ENCODE data around the gene CNIH3. TPM values are rescaled to one million over a fixed set of nuclear protein-coding genes. Genes with fewer than 3 reads are reported as not detected.

CNIH3 gene
- total and polyA plus RNA-seq, 2 donors (not counting 1 experiment from before 2014, with no cell fraction given), result 3.7 to 28.1 TPM

DNA sequence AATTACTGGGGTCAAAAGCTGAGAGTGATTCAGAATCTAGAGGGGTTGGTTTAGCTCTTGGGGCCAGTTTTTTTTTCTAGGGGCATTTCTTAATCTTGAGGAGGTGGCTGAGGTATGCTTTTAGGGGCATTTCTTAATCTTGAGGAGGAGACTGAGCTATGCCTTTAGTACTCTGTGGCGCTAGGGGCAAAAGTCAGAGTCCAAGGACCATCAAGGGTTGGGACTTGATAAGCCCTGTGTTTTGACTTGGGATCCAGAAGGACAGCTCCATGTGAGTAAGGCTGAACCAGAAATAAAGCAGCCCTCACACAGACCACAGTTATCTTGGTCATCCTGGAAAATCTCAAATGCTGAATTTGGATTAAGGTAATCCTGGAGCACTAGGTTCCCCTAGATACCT lies 3.9 kb upstream of the CNIH3 start:
- Histone ChIP-seq H3K4me3 (replicated peaks in 1 of 4; ENCODE audit: control extremely low read depth in 1 of 4, insufficient read depth in 1 of 4, low read depth in 3 of 4, low read length in 4 of 4) (no peak overlapping the region), H3K79me2 (ENCODE audit: control insufficient read depth, insufficient read depth, low read length) (peaks cover 9% of the 10 kb centered on the region), H3K9ac (ENCODE audit: insufficient read depth, low read length) (no peak overlapping the region), H4K20me1 (ENCODE audit: control insufficient read depth, extremely low read depth, insufficient read depth, low read length) (no peaks in the 10 kb centered on the region), H3K4me1 (ENCODE audit: control insufficient read depth, extremely low read depth, insufficient read depth, low read length) (no peaks in the 10 kb centered on the region), H3K9me3 (ENCODE audit: control insufficient read depth, insufficient read depth, low read depth, low read length) (no peaks in the 10 kb centered on the region), H3K4me2 (ENCODE audit: extremely low read depth, insufficient read depth, low read length) (no peak overlapping the region), H3K27me3 (ENCODE audit: control insufficient read depth, insufficient read depth, low read length) (no peaks in the 10 kb centered on the region), H3K36me3 (ENCODE audit: control insufficient read depth, insufficient read depth, low read length) (no peaks in the 10 kb centered on the region), H3K27ac (ENCODE audit: insufficient read depth, low read length) (no peak overlapping the region), H2AFZ (ENCODE audit: low read length) (no peak overlapping the region)
- no peak for TF ChIP-seq EZH2 (IDR thresholded peaks at IDR 0.05; ENCODE audit: low read length, missing control alignments)
- TF ChIP-seq, protein P1, sequence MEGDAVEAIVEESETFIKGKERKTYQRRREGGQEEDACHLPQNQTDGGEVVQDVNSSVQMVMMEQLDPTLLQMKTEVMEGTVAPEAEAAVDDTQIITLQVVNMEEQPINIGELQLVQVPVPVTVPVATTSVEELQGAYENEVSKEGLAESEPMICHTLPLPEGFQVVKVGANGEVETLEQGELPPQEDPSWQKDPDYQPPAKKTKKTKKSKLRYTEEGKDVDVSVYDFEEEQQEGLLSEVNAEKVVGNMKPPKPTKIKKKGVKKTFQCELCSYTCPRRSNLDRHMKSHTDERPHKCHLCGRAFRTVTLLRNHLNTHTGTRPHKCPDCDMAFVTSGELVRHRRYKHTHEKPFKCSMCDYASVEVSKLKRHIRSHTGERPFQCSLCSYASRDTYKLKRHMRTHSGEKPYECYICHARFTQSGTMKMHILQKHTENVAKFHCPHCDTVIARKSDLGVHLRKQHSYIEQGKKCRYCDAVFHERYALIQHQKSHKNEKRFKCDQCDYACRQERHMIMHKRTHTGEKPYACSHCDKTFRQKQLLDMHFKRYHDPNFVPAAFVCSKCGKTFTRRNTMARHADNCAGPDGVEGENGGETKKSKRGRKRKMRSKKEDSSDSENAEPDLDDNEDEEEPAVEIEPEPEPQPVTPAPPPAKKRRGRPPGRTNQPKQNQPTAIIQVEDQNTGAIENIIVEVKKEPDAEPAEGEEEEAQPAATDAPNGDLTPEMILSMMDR (conservative IDR thresholded peaks at IDR 0.05 in 1 of 2, IDR thresholded peaks at IDR 0.05 in 1 of 2; ENCODE audit: low read depth in 1 of 2, low read length in 2 of 2), result no peak
- DNase-seq (ENCODE audit: low read depth in 2 of 2), result no peak

DNA sequence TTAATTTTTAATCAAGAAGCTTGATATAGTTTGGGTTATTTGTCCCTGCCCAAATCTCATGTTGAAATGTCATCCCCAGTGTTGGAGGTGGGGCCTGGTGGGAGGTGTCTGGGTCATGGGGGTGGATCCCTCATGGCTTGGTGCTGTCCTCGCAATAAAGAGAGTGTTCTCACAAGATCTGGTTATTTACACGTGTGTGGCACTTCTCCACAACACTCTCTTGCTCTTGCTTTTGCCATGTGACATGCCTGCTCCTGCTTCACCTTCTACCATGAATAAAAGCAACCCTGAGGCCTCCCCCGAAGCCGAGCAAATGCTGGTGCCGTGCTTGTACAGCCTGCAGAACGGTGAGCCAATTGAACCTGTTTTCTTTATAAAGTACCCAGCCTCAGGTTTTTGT lies 2.6 kb upstream of the CNIH3 start:
- H3K9ac ChIP-seq (ENCODE audit: insufficient read depth, low read length), result no peak overlapping the region
- no peaks in the 10 kb centered on the region for H4K20me1 ChIP-seq (ENCODE audit: control insufficient read depth, extremely low read depth, insufficient read depth, low read length)

DNA sequence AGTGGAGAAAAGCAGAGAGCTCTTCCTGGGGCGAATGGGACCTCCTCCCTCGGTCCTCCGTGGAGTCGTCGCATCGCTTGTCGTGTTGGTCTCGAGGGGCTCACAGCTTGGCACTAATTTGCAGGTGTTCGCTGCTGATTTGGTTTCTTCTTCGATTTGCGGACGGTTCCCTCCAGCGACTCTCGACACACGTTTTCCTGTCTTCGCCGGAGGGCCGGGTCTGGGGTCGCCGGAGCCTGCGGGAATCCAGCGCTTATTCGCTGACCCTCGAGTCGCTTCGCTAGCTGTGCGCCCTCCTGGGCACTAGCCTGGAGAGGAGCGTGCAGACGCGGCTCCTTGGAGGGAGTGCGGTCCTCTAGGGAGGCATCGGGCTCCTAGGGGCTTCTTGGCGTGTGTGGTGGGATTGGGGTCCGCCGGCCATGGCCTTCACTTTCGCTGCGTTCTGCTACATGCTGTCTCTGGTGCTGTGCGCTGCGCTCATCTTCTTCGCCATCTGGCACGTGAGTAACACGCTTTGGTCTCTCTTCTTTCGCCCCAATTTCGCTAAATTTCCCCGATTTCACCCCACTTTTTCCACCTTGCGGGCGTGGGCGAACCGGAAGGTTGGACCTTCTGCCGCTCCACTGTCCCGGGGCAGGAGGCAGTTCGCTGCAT lies 766 bp downstream of the CNIH3 start:
- Histone ChIP-seq H3K4me1 (ENCODE audit: control insufficient read depth, extremely low read depth, insufficient read depth, low read length) (peaks cover 3% of the 10 kb centered on the region), H3K9ac (ENCODE audit: insufficient read depth, low read length) (peak overlapping the region; percentile 50), H3K36me3 (ENCODE audit: control insufficient read depth, insufficient read depth, low read length) (no peaks in the 10 kb centered on the region), H3K27ac (ENCODE audit: insufficient read depth, low read length) (peak overlapping the region; percentile 62), H3K27me3 (ENCODE audit: control insufficient read depth, insufficient read depth, low read length) (no peaks in the 10 kb centered on the region), H3K79me2 (ENCODE audit: control insufficient read depth, insufficient read depth, low read length) (peaks cover 48% of the 10 kb centered on the region), H3K4me2 (ENCODE audit: extremely low read depth, insufficient read depth, low read length) (peak overlapping the region; percentile 84), H2AFZ (ENCODE audit: low read length) (peak overlapping the region; percentile 13), H3K9me3 (ENCODE audit: control insufficient read depth, insufficient read depth, low read depth, low read length) (no peaks in the 10 kb centered on the region), H4K20me1 (ENCODE audit: control insufficient read depth, extremely low read depth, insufficient read depth, low read length) (no peaks in the 10 kb centered on the region), H3K4me3 (replicated peaks in 1 of 4; ENCODE audit: control extremely low read depth in 1 of 4, insufficient read depth in 1 of 4, low read depth in 3 of 4, low read length in 4 of 4) (peak overlapping the region; percentile 37 to 88 (median 82))
- peak in 1 of 2 donors; percentile 33 for DNase-seq (ENCODE audit: low read depth in 2 of 2)
- TF ChIP-seq, protein P1 (conservative IDR thresholded peaks at IDR 0.05 in 1 of 2, IDR thresholded peaks at IDR 0.05 in 1 of 2; ENCODE audit: low read depth in 1 of 2, low read length in 2 of 2), result no peak
- peak; percentile 35 for TF ChIP-seq EZH2 (IDR thresholded peaks at IDR 0.05; ENCODE audit: low read length, missing control alignments)

More for the DNA sequence above, 2.6 kb upstream of the CNIH3 start:
- Histone ChIP-seq H3K79me2 (ENCODE audit: control insufficient read depth, insufficient read depth, low read length) (peaks cover 21% of the 10 kb centered on the region), H3K27ac (ENCODE audit: insufficient read depth, low read length) (no peak overlapping the region), H3K4me1 (ENCODE audit: control insufficient read depth, extremely low read depth, insufficient read depth, low read length) (peaks cover 3% of the 10 kb centered on the region), H3K4me3 (replicated peaks in 1 of 4; ENCODE audit: control extremely low read depth in 1 of 4, insufficient read depth in 1 of 4, low read depth in 3 of 4, low read length in 4 of 4) (no peak overlapping the region), H3K36me3 (ENCODE audit: control insufficient read depth, insufficient read depth, low read length) (no peaks in the 10 kb centered on the region), H2AFZ (ENCODE audit: low read length) (no peak overlapping the region), H3K9me3 (ENCODE audit: control insufficient read depth, insufficient read depth, low read depth, low read length) (no peaks in the 10 kb centered on the region), H3K4me2 (ENCODE audit: extremely low read depth, insufficient read depth, low read length) (no peak overlapping the region), H3K27me3 (ENCODE audit: control insufficient read depth, insufficient read depth, low read length) (no peaks in the 10 kb centered on the region)
- DNase-seq (ENCODE audit: low read depth in 2 of 2), result no peak
- TF ChIP-seq EZH2 (IDR thresholded peaks at IDR 0.05; ENCODE audit: low read length, missing control alignments), result no peak
- TF ChIP-seq, protein P1 (conservative IDR thresholded peaks at IDR 0.05 in 1 of 2, IDR thresholded peaks at IDR 0.05 in 1 of 2; ENCODE audit: low read depth in 1 of 2, low read length in 2 of 2), result no peak

Data from fibroblast of lung (primary cell).